NCI-H2171 treated with DMSO at 0.1 percent for 48 hours (cell line): ENCODE results near the gene SFSWAP.

Experiments used
- DNase-seq: peaks from one replicate; lab custom pipeline; 2025; lab: John Stamatoyannopoulos, UW

Gene SFSWAP

DNA sequence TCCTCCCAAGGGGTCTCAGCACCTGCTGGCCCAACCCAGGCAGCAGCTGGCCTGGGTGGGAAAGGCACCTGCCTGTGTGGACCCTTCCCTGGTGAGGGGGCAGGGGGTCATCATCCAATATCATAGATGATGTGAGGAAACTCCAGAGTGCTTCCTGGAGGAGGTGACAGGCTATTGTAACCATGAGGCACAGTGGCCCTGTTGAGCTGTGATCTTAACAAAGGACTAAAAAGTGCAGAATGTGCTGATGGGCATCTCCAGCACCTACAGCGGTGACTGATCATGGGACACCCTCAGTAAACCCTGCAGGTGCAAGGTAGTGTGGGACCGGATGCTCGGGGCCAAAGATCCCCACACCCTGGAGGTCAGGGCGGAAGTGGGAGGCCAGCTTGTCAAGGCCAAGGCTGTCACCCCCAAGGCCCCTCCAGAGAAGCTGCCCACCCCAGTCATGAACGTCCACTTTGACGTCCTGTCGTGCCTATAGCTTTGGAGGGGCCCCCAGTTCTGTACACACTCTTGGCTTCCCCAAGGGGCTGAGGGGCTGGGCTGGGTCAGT, 124.8 kb downstream of the SFSWAP start:
- DNase-seq: no peak

DNA sequence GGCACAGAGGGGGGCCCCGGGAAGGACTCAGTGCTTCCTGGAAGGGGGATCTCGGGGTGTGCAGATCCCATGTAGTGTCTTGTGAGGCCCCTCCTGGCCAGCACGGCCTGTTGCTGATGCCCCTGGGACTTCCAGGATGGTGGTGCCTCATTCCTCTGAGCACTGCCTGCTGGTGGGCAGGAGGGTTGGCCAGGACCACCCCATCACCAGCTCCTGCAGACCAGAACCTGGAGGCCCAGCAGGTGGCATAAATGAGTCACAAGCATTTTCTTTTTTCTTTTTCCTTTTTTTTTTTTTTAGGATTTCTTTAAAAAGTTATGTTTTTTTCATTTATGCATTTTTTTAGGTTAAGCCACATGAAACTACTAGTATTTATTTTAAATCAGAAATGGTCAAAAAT, 125.3 kb downstream of the SFSWAP start:
- DNase-seq: no peak

GRCh38 chr12:131836714-131837397, 126.0 kb downstream of the SFSWAP start:
- DNase-seq: no peak

DNA sequence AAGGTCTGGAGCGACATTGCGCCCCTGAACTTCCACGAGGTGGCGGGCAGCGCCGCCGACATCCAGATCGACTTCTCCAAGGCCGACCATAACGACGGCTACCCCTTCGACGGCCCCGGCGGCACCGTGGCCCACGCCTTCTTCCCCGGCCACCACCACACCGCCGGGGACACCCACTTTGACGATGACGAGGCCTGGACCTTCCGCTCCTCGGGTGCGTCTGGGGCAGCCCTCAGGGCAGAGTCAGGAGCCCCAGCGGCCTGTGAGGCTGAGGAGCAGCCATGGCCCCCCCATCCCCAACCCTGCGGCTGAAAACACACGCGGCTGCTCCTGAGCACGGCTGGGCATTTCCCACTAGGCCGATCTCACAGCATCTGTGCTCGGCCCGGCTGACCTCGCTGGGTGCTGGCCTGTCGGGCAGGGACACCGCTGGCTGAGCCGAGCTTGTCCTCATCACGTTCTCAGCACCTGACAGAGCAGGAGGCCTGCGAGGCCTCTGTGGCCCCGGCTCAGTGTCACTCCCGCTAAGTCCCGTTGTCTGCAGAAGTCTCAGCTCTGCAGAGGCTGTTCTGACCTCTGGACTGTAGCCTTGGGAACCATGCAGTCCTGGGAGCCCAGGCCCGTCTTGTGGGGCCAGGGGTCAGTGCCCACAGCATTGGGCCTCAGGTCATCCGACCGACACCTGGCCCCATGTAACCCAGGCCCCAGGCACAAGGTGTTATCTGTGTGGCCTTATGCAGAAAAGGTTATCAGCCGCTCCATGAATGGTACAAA, 129.9 kb downstream of the SFSWAP start:
- no peak for DNase-seq

DNA sequence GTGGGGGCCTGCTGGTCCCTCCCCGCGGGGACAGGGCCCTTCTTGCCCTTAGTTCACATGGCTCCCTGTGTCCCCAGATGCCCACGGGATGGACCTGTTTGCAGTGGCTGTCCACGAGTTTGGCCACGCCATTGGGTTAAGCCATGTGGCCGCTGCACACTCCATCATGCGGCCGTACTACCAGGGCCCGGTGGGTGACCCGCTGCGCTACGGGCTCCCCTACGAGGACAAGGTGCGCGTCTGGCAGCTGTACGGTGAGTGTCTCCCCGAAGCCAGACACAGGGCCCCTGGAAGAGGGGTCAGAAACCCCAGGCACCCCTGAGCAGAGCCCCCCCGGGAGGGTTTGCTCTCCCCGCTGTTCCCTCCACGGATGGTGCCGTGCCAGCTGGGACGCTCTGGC, 130.7 kb downstream of the SFSWAP start:
- no peak for DNase-seq

DNA sequence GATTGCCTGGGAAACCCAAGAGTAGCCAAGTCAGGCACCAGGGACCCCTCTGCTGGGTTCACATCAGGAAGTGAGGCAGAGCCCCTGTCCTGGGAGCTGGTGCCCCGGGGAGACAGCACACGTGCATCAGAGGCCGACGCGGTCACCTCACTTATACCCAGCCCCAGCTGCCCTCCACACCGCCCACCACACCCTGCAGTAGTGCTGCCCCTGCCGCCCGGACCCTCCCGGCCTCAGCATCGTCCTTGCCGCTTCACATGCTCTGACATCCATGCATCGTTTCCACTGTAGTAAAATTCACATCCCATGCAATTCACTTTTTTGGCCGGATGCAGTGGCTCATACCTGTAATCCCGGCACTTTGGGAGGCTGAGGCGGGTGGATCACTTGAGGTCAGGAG, 131.3 kb downstream of the SFSWAP start:
- DNase-seq: no peak

- no peak for DNase-seq
These were observed 132.6 kb downstream of the SFSWAP start for GRCh38 chr12:131843527-131843926.

DNA sequence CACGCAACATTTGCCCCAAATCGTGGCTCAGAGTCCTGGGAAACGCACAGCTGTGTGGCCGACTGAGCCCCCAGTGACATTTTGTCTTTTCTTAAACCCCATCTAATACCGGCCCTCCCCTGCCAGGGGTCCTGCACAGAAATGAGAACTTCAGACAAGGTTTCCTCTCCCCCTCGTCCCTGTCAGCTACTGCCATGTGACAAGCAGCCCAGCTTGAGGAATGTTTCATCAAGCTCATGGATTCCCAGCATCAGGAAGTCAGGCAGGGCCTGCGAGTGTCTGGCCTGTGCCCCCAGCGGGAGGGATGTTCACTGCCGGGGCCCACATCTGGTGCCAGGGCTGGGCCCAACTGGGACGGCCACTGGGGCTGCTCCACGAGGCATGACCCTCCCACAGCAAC, 133.2 kb downstream of the SFSWAP start:
- DNase-seq: no peak

GRCh38 chr12:131844656-131845055, 133.8 kb downstream of the SFSWAP start:
- no peak for DNase-seq

DNA sequence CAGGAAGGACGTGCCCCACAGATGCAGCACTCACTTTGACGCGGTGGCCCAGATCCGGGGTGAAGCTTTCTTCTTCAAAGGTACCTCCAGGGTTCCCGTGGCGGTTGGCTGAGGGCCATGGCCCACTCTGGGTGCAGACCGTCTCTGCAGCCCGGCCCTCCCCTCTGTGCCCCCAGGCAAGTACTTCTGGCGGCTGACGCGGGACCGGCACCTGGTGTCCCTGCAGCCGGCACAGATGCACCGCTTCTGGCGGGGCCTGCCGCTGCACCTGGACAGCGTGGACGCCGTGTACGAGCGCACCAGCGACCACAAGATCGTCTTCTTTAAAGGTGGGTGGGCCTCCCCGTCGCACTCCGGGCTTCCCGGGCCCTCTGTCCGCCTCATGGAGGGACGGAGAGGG, 134.2 kb downstream of the SFSWAP start:
- DNase-seq: no peak

DNA sequence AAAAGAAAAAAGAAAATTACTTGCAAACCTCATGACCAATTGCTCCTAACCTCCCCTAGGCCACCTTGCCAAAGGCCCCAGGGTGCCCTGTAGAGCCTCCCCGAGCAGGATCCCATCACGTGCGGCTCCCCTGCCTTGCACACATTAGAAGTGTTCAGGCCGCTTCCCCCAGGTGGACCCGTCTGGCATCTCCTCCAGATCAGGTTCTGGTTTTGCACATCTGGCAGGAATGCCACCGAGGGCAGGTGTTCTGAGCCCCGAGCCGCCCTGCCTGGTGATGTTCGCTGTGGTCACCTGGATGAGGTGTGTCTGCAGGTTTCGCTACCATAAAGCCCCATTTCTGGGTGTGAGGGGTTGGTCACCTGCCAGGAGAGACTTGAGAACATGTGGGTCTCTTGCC, 136.6 kb downstream of the SFSWAP start:
- no peak for DNase-seq

DNA sequence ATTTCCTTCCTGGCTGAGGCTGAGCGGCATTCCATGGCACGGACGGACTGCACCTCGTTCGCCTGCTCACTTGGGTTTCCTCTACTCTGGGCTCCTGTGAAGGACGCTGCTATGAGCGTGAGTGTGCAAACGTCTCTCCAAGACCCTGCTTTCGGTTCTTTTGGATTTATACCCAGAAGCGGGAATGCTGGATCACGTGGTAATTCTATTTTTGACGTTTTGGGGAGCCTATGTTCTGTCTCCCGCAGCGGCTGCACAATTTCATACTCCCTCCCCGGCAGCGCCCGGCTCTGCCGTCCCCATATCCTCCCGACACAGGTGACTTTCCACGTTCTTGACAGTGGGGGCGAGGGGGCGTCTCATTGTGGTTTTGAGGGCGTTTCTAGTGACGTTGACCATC, 137.9 kb downstream of the SFSWAP start:
- no peak for DNase-seq
